Hepatocyte (in vitro differentiated cells): ENCODE data around the gene IRGC. TPM values are rescaled to one million over a fixed set of nuclear protein-coding genes. Genes with fewer than 3 reads are reported as not detected.

ENCODE experiments used
- DNase-seq: peaks from one replicate; pipeline ENCODE4 v3.0.0-alpha.2; 2016; ENCODE audit warnings: low spot score
- H2AFZ ChIP-seq: fragments of 200-600 bp; sonication (generic); 2 replicates; pipeline ENCODE4 v1.6.0; 2016; ENCODE audit warnings: antibody characterized with exemption, mild to moderate bottlenecking
- H3K27ac ChIP-seq: fragments of 200-600 bp; sonication (generic); 2 replicates; pipeline ENCODE4 v1.5.1; 2016; ENCODE audit warnings: mild to moderate bottlenecking
- H3K27me3 ChIP-seq: fragments of 200-600 bp; sonication (generic); 2 replicates; pipeline ENCODE4 v1.6.1; 2016
- H3K36me3 ChIP-seq: fragments of 200-600 bp; sonication (generic); replicated peaks from 2 replicates; pipeline ENCODE4 v1.5.1; 2016; ENCODE audit warnings: low read depth; ENCODE audit not compliant: insufficient read depth
- H3K4me1 ChIP-seq: fragments of 200-600 bp; sonication (generic); 2 replicates; pipeline ENCODE4 v1.5.1; 2016; ENCODE audit warnings: mild to moderate bottlenecking, moderate library complexity; ENCODE audit not compliant: insufficient read depth
- H3K4me2 ChIP-seq: fragments of 200-600 bp; sonication (generic); 2 replicates; pipeline ENCODE4 v1.6.0; 2016
- H3K4me3 ChIP-seq: fragments of 200-600 bp; sonication (generic); 2 replicates; pipeline ENCODE4 v1.5.1; 2016; ENCODE audit warnings: mild to moderate bottlenecking
- H3K79me2 ChIP-seq: fragments of 200-600 bp; sonication (generic); 2 replicates; pipeline ENCODE4 v1.6.0; 2017; ENCODE audit warnings: mild to moderate bottlenecking
- H3K9me2 ChIP-seq: fragments of 200-600 bp; sonication (generic); replicated peaks from 2 replicates; pipeline ENCODE4 v1.6.0; 2017; ENCODE audit warnings: mild to moderate bottlenecking; ENCODE audit not compliant: insufficient read depth
- H3K9me3 ChIP-seq: fragments of 200-600 bp; sonication (generic); 2 replicates; pipeline ENCODE4 v1.5.1; 2016; ENCODE audit warnings: low read depth, mild to moderate bottlenecking
- H4K20me1 ChIP-seq: fragments of 200-600 bp; sonication (generic); 2 replicates; pipeline ENCODE4 v1.6.0; 2016; ENCODE audit warnings: mild to moderate bottlenecking; ENCODE audit not compliant: insufficient read depth, poor library complexity, severe bottlenecking
- CTCF ChIP-seq: fragments of 200-600 bp; sonication (generic); IDR thresholded peaks from 2 replicates; pipeline ENCODE4 v1.5.1; 2016; ENCODE audit warnings: antibody characterized with exemption, mild to moderate bottlenecking; ENCODE audit not compliant: poor library complexity
- EZH2 ChIP-seq: fragments of 200-600 bp; sonication (generic); IDR thresholded peaks from 2 replicates; pipeline ENCODE4 v1.6.1; 2016; ENCODE audit warnings: antibody characterized with exemption, mild to moderate bottlenecking, borderline replicate concordance
- EZH2phosphoT487 ChIP-seq: fragments of 200-600 bp; sonication (generic); IDR thresholded peaks from one replicate; pipeline ENCODE4 v1.6.1; 2018; ENCODE audit warnings: antibody characterized with exemption, mild to moderate bottlenecking, low read depth, moderate library complexity; ENCODE audit not compliant: unreplicated experiment, severe bottlenecking
- WGBS: methylation state at CpG from one replicate; pipeline ENCODE4 v1.1.6; 2016; ENCODE audit warnings: low lambda C conversion rate; ENCODE audit errors: missing lambda C conversion rate; 5-methylcytosine and 5-hydroxymethylcytosine counted together
- polyA plus RNA-seq: library from polyadenylated mRNA; unstranded; fragments of >200 nt; fragmentation: Nextera tagmentation; extraction: Ambion mirVana; gene quantifications from 2 replicates; pipeline ENCODE4 v1.2.1, GENCODE V29; 2016
- total RNA-seq: library from RNA; depleted of rRNA; stranded (reverse); fragments of >200 nt; gene quantifications from 2 replicates; pipeline ENCODE4 v1.2.3, GENCODE V29; 2014

IRGC gene
- total and polyA plus RNA-seq, 2 experiments from 2014 or later, result not detected

DNA sequence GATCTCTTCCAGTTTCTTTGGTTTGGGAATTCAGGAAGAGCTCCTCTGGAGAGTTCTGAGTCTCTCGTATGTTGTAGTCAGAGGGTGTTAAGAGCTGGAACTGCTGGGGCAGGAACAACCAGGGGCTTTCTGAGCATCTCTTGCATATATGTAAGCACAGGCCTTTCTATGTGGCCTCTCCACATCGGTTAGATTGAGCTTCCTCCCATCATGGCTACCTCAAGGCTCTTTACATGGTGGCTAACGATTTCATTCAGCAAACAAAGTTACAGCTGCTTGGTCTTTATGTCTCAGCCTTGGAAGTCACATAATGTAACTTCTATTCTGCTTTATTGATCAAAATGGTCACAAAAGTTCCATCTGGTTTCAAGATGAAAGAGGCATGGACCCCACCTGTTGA lies 25.4 kb upstream of the IRGC start:
- Histone ChIP-seq H4K20me1 (no peaks in the 10 kb centered on the region), H3K27me3 (no peaks in the 10 kb centered on the region), H3K27ac (no peak overlapping the region), H3K4me2 (no peak overlapping the region), H2AFZ (no peak overlapping the region), H3K9me3 (no peaks in the 10 kb centered on the region), H3K79me2 (no peaks in the 10 kb centered on the region), H3K36me3 (no peaks in the 10 kb centered on the region), H3K4me3 (no peak overlapping the region), H3K9me2 (no peaks in the 10 kb centered on the region), H3K4me1 (no peaks in the 10 kb centered on the region)
- DNase-seq, result no peak
- TF ChIP-seq EZH2 (no peak), CTCF (no peak), EZH2phosphoT487 (no peak)
- WGBS, result 57% methylated on average over 3 of the region's 3 CpGs

DNA sequence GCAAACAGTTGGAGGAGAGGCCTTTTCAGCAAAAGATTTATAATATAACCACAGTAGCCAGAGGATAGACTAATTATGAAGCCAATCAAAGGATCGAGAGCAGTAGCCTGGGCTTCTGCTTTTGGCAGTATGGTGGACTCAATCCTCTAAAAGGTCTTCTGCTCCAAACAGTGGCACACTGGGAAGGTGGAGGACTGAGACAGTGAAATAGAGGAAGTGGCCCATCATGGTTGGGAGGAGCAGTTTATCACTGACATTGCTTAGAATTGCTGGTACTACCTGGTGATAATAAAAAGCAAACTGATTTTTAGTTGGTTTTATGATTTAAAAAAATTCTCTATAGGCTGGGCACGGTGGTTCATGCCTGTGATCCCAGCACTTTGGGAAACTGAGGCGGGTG lies 25.0 kb upstream of the IRGC start:
- Histone ChIP-seq H3K9me2 (no peaks in the 10 kb centered on the region), H2AFZ (no peak overlapping the region), H3K4me1 (no peaks in the 10 kb centered on the region), H3K27ac (no peak overlapping the region), H3K4me2 (no peak overlapping the region), H3K9me3 (no peaks in the 10 kb centered on the region), H3K36me3 (no peaks in the 10 kb centered on the region), H4K20me1 (no peaks in the 10 kb centered on the region), H3K27me3 (no peaks in the 10 kb centered on the region), H3K4me3 (no peak overlapping the region), H3K79me2 (no peaks in the 10 kb centered on the region)
- 92% methylated on average over 3 of the region's 3 CpGs for WGBS
- no peak for DNase-seq
- TF ChIP-seq CTCF (no peak), EZH2 (no peak), EZH2phosphoT487 (no peak)

DNA sequence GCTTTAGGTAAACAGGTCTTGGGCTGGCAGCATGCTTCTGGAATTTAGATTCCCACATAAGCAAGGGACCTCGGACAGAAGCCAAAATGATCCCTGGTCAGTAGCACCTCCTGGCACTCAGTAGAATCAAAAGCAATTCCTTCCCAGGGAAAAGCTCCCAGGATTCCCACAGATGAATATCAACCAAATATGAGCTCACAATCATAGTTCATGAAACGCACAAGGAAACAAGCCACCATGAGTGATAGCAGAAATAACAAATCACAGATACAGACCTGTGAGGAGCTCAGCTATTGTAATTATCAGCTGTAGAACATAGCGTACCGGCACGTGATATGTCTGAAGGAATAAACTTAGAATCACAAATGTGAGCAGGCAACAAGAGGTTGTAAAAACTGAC lies 24.1 kb upstream of the IRGC start:
- Histone ChIP-seq H3K27me3 (no peaks in the 10 kb centered on the region), H3K36me3 (no peaks in the 10 kb centered on the region), H4K20me1 (no peaks in the 10 kb centered on the region), H3K79me2 (no peaks in the 10 kb centered on the region), H2AFZ (no peak overlapping the region), H3K9me2 (no peaks in the 10 kb centered on the region), H3K4me2 (no peak overlapping the region), H3K4me3 (no peak overlapping the region), H3K27ac (no peak overlapping the region), H3K9me3 (no peaks in the 10 kb centered on the region), H3K4me1 (no peaks in the 10 kb centered on the region)
- 91% methylated on average over 5 of the region's 5 CpGs for WGBS
- TF ChIP-seq CTCF, result no peak
- no peak for TF ChIP-seq EZH2phosphoT487
- no peak for TF ChIP-seq EZH2
- no peak for DNase-seq

DNA sequence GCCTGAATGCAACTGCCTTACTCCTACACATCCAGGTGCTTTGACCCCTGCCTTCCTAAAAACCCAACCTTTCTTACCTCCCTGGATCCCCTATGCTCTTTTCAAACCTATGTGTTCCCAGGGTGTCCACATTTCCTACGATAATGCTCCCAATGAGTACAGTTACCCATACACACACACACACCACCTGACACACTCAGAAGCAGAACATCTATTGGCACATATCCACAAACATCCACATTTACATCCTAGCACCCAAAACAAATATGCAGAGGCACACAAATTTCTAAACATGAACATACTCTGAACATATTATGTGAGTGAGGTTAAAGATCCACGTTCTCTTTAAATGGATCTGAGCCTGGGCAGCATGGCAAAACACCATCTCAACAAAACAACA lies 23.5 kb upstream of the IRGC start:
- Histone ChIP-seq H3K4me1 (no peaks in the 10 kb centered on the region), H4K20me1 (no peaks in the 10 kb centered on the region), H3K9me3 (no peaks in the 10 kb centered on the region), H3K9me2 (no peaks in the 10 kb centered on the region), H3K4me3 (no peak overlapping the region), H3K27ac (no peak overlapping the region), H3K79me2 (no peaks in the 10 kb centered on the region), H3K36me3 (no peaks in the 10 kb centered on the region), H3K27me3 (no peaks in the 10 kb centered on the region), H3K4me2 (no peak overlapping the region), H2AFZ (no peak overlapping the region)
- TF ChIP-seq CTCF (no peak), EZH2 (no peak), EZH2phosphoT487 (no peak)
- 90% methylated on average over 2 of the region's 2 CpGs for WGBS
- no peak for DNase-seq
